NCI-H446 (cell line): ENCODE measurements around the gene SNAP91.

Experiments used
- DNase-seq, 2 experiments: peaks; one replicate each; lab custom pipeline; 2025; lab: John Stamatoyannopoulos, UW

SNAP91 gene

DNA sequence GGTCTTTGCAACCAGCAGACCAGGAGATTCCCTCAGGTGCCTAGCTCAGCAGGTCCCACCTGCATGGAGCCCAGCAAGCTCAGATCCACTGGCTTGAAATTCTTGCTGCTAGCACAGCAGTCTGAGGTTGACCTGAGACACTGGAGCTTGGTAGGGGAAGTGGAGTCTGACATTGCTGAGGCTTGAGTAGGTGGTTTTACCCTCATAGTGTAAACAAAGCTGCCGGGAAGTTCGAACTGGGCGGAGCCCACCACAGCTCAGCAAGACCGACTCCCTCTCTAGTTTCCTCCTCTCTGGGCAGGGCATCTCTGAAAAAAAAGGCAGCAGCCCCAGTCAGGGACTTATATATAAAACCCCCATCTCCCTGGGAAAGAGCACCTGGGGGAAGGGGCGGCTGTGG, 162.3 kb downstream of the SNAP91 start:
- no peak for DNase-seq

DNA sequence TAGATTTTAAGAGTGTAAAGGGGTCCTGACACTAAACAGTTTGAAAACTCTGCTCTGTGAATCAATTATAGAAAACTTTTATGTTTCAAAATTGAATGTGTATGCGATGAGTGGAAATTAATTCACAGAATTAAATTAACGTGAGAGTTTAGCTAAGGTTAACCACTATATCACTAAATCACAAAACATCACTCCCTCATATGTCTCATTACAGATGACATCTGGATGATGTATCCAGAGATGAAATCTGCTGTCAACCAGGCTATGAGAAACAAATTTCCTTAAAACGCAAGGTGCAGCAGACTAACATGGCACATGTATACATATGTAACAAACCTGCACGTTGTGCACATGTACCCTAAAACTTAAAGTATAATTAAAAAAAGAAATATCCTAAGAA, 169.2 kb downstream of the SNAP91 start:
- DNase-seq: no peak

GRCh38 chr6:83536647-83537589, 172.0 kb downstream of the SNAP91 start:
- DNase-seq: no peak

DNA sequence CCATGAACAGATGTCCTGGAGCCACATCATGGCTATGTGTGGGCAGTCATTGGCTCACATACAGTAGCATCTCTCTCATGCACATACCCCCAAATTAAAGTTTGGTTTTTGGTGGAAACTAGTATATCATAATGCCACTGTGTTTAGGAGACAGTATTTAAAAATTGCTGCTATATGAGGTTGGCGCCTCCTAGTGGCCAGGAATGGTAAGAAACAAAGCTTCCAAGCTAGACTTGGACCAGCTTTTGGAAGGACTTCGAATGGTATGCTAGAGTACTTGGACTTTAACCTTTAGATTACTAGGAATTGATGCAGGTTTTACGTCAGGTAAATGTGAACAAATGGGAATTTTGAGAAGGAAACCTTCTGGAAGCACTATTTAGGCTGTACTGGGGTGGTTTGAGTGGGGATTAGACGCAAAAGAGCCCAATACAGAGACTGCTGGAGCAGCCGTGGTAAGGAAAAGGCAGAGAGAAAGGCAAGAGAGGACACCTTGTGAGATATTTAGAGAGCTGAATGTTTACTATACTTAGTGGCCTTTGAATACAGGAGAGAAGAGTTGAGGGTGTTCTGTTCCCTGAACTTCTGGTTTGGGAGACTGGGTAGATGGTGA, 172.8 kb downstream of the SNAP91 start:
- DNase-seq: peak in 1 of 2 experiments; percentile 51

- DNase-seq: no peak
Observed at GRCh38 chr6:83518816-83519480, 190.0 kb downstream of the SNAP91 start.

- DNase-seq: no peak
Observed at GRCh38 chr6:83517500-83517899, 191.4 kb downstream of the SNAP91 start.

- DNase-seq: peak; percentile 44 to 58
Observed at GRCh38 chr6:83514866-83515466, 193.9 kb downstream of the SNAP91 start.

DNA sequence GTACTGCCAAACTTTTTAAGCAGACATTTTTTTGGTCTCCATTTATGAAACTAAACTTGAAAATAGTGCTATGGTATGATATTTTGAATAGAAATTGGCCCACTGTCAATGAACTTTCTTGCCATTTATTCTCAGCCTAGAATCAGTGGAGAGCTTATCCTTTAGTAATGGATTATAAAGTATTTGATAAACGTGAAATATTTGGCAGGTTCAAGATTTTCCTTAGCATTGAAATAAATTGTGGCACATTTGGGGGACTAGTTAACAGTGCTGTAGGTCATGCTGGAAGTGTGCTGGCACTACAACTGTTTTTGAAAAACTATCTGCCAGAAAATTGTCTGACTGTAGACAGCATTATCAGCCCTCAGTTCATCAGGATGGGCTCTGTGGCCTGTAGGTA, 194.4 kb downstream of the SNAP91 start:
- DNase-seq: no peak

DNA sequence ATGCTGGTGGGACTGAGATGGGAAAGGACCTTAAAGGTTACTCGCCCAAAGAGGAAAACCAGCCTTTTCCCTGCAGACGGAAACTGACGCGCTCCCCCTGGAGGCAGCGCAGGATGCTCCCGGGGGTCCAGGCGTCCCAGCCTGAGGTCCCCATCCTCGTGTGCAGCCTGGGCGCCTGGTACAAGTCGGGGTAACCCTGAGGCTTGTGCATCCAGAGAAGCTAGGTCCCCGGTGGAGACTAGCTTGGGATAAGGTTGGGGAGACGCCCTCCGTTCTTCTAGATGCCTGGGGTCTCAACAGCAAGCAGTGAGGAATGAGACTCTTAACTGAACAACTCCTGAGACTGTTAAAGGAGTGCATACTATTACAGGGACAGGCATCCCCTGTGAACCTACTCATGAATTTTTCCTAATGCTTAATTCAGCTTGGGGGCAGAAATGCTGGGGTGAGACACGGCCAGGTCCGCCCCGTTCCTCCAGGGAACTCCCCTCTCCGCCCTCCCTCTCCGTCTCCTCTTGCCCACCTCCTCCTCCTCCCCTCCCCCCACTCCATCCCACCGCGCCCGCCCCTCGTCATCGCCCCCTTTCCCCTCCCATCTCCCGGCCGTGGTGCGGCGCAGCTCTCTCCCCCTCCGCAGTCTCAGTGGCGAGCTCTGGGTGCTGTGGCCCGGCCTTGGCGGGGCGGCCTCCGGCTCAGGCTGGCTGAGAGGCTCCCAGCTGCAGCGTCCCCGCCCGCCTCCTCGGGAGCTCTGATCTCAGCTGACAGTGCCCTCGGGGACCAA, 196.8 kb downstream of the SNAP91 start, which contains the start of gene PRSS35:
Gene PRSS35 (plus strand): TSS at position 634 of the 781 bp plus-strand sequence. CDS start 10,908 bp downstream, outside the sequence.
- DNase-seq: peak; percentile 18 to 60

DNA sequence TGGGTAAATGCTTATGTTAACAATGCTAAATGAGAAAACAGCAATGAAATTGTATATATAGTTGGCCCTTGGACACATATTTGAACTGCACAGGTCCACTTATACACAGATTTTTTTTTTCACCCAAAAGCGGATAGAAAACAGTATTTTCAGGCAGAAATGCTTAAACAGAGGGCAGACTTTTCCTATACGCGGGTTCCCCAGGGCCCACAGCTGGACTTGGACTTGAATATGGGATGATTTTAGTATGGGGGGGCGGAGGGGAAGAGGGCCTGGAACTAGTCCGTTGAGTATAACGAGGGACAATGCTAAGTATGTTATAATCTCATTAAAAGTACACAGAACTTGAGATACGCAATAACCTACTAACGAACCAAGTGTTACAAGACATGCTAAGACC, 197.6 kb downstream of the SNAP91 start:
- DNase-seq: no peak

DNA sequence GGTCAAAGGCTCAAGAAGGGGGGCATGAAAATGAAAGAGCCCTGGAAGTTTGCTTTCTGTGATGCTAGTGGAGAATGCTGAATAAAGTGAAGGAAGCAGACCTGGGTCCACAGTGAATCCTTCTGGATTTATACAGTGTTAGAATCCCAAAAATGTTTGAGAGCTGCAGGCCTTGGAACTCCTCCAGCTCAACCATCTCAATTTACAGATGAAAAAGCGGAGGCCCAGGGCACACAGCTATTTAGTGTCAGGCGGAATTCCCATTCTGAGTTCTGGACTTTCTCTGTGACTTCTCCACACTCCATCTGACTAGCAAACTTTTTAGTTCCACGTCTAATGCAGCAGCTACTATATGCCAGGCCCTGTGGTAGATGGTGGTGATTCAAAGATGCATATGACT, 198.1 kb downstream of the SNAP91 start:
- no peak for DNase-seq

DNA sequence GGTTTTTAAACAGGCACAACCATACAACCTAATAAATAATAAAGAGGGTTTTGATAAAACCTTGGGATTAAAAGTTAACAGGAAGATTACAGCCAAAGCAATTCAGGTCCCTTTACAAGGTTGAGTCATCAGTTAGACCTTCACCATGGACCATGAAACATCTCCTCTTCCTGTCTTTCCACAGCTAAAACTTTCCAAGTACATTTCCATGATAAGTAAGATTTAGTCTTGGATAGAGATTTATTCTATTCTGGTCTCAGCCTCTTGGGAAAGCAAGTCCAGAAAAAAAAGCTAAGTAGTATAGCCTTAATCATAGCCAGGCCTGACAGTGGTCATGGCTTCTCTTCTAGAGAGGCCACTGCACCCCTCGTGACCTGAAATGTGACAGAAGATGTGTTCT, 199.5 kb downstream of the SNAP91 start:
- DNase-seq: no peak

DNA sequence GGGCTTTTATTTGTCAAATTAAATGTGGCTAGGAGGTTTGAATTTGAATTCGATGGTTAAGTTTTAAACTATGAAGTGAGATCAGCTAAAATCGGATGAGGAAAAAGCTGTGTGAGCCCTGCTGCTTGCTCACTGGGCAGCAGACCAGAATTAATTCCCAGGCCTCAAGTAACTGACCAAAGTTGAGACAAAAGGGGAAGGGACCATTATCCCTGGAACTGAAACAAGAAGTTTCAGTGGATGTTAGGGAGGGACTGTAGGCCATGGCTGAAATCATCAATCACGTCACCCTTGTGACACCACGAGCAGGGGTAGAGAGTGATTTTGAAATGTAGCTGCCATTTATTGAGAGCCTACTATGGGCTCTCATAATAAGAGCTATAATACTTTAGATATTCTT, 203.5 kb downstream of the SNAP91 start:
- no peak for DNase-seq
